Suprapubic skin (tissue), 4 donors: ENCODE measurements around the gene MAPK11. TPM values are rescaled to one million over a fixed set of nuclear protein-coding genes. Genes with fewer than 3 reads are reported as not detected.
A peak's percentile ranks its signal among the peaks of the same experiment; 100 is the strongest.

ENCODE experiments used
- DNase-seq, 2 donors: peaks; one replicate each; pipeline ENCODE4 v3.0.0-alpha.2; 2019; ENCODE audit warnings: low spot score in 2 of 2
- H3K27ac ChIP-seq: fragments of 200-600 bp; sonication (generic); one replicate; pipeline ENCODE4 v1.5.1; 2019
- H3K27me3 ChIP-seq: fragments of 200-600 bp; sonication (generic); one replicate; pipeline ENCODE4 v1.5.1; 2019
- H3K36me3 ChIP-seq: fragments of 200-600 bp; sonication (generic); one replicate; pipeline ENCODE4 v1.5.1; 2019
- H3K4me1 ChIP-seq: fragments of 200-600 bp; sonication (generic); one replicate; pipeline ENCODE4 v1.5.1; 2019
- H3K4me3 ChIP-seq: fragments of 200-600 bp; sonication (generic); one replicate; pipeline ENCODE4 v1.5.1; 2019; ENCODE audit warnings: mild to moderate bottlenecking
- H3K9me3 ChIP-seq: fragments of 200-600 bp; sonication (generic); one replicate; pipeline ENCODE4 v1.5.1; 2019
- EP300 ChIP-seq: sonication (generic); formaldehyde crosslinking; IDR thresholded peaks from one replicate; pipeline ENCODE4 v1.6.1; 2017; ENCODE audit warnings: antibody characterized with exemption
- POLR2A ChIP-seq, 2 donors: fragments of 450-650 bp; IDR thresholded peaks; one replicate each; pipeline ENCODE4 v1.6.1; 2017; ENCODE audit warnings: antibody characterized with exemption in 2 of 2, mild to moderate bottlenecking in 2 of 2, moderate library complexity in 2 of 2
- POLR2AphosphoS5 ChIP-seq, 3 donors: sonication (generic); formaldehyde crosslinking; IDR thresholded peaks; one replicate each; pipeline ENCODE4 v1.6.1; 2017; ENCODE audit warnings: antibody characterized with exemption in 3 of 3
- WGBS: methylation state at CpG from one replicate; pipeline ENCODE4 v1.1.5; 2018; 5-methylcytosine and 5-hydroxymethylcytosine counted together
- total RNA-seq, 4 donors: library from RNA; depleted of rRNA; stranded (reverse); fragments of >200 nt; gene quantifications; one replicate each; pipeline ENCODE4 v1.1.0, GENCODE V29; 2016
- TF ChIP-seq, protein P1 (sequence below), 2 donors: fragments of 200-600 bp in 1 of 2; fragments of 450-650 bp in 1 of 2; sonication (generic) in 1 of 2; IDR thresholded peaks; one replicate each; pipeline ENCODE4 v1.5.1; 2016 to 2019; ENCODE audit warnings: antibody characterized with exemption in 2 of 2, mild to moderate bottlenecking in 1 of 2, moderate library complexity in 1 of 2

The MAPK11 gene
- total RNA-seq, 4 donors from 2014 or later = 3.8 to 5.8 (median 4.5) TPM

DNA sequence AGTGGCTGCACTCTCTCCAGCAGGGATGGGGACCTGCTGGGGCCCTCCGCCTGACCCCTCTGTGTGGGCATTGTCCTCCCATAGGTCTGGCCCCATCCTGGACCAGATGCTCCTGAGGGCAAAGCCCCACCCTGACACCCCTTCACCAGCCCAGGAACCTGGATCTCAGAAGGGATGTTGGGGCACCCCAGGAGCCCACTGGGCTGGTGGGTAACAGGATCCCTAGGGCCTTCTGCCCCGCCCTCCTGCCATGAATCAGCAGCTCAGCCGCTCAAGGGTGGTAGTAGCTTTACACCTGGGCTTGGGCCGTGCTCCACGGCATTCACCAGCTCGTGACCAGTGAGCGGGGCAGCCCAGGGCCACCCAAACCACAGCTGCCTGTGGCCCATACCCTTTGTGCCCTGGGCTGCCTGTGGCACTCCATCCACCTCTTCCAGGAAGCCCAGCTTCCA lies 7.7 kb downstream of the MAPK11 start:
- TF ChIP-seq, protein P1, sequence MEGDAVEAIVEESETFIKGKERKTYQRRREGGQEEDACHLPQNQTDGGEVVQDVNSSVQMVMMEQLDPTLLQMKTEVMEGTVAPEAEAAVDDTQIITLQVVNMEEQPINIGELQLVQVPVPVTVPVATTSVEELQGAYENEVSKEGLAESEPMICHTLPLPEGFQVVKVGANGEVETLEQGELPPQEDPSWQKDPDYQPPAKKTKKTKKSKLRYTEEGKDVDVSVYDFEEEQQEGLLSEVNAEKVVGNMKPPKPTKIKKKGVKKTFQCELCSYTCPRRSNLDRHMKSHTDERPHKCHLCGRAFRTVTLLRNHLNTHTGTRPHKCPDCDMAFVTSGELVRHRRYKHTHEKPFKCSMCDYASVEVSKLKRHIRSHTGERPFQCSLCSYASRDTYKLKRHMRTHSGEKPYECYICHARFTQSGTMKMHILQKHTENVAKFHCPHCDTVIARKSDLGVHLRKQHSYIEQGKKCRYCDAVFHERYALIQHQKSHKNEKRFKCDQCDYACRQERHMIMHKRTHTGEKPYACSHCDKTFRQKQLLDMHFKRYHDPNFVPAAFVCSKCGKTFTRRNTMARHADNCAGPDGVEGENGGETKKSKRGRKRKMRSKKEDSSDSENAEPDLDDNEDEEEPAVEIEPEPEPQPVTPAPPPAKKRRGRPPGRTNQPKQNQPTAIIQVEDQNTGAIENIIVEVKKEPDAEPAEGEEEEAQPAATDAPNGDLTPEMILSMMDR (IDR thresholded peaks at IDR 0.05) = no peak
- TF ChIP-seq POLR2AphosphoS5 (IDR thresholded peaks at IDR 0.05) (no peak), EP300 (no peak), POLR2A (IDR thresholded peaks at IDR 0.05) (no peak)
- WGBS = no CpG with 5 or more reads among the region's 7 CpGs
- Histone ChIP-seq H3K4me1 (peaks cover 32% of the 10 kb centered on the region), H3K9me3 (no peaks in the 10 kb centered on the region), H3K27me3 (peaks cover 66% of the 10 kb centered on the region), H3K27ac (no peak overlapping the region), H3K36me3 (no peaks in the 10 kb centered on the region), H3K4me3 (no peak overlapping the region)
- DNase-seq = no peak

DNA sequence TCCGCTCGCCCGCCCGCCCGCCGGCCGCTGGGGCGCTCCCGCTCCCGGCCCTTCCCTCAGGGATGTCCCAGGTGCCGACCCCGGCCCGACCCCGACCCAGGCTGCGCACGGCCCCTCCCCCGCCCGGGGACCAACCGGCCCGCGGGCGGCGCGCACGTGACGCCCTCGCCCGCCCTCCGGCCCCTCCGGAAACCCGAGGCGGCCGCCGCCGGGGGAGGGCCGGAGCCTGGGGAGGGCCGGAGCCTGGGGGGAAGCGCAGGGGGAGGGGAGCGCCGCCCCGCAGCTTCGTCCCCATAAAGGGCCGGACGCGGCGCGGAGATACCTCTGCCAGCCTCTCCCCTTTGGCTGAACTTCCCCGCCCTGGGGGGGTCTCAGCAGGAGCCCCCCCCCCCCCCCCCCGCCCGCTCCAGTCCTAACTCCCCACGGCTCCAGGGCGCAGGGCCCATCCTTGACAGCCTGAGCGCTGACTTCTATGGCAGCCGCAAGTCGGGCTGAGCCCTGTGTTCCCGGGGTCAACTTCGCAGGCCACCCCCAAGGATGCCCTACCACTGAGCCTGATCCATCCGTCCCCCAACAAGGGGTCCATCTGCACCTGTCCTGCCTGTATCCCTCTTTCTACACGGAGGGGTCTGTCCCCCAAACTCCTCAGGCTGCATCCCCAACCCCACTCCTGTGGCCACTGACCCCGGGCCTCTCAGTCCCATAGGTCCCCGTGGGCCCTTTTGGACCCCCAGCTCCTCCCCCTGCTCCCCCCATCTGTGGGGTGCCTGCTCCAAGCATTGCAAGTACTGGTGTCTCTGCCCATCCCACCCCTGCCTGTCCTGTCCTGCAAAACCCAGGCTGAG lies 8.3 kb downstream of the MAPK11 start, which contains the start of gene MAPK12:
TSS of gene MAPK12 (minus strand) at position 69 of the 845 bp plus-strand sequence. CDS start 174 bp downstream, outside the sequence.
- TF ChIP-seq POLR2A (IDR thresholded peaks at IDR 0.05) = no peak
- TF ChIP-seq EP300 = no peak
- TF ChIP-seq, protein P1 (IDR thresholded peaks at IDR 0.05) = no peak
- no peak for TF ChIP-seq POLR2AphosphoS5 (IDR thresholded peaks at IDR 0.05)
- H3K9me3 ChIP-seq = no peaks in the 10 kb centered on the region
- H3K27ac ChIP-seq = no peak within 1 kb of the TSS
- no peak for DNase-seq
- WGBS = 37% methylated on average over 4 of the region's 61 CpGs
- no peaks in the 10 kb centered on the region for H3K36me3 ChIP-seq
- H3K4me1 ChIP-seq = peaks cover 27% of the 10 kb centered on the region
- peaks cover 66% of the 10 kb centered on the region for H3K27me3 ChIP-seq
- peak within 1 kb of the TSS; percentile 51 for H3K4me3 ChIP-seq

DNA sequence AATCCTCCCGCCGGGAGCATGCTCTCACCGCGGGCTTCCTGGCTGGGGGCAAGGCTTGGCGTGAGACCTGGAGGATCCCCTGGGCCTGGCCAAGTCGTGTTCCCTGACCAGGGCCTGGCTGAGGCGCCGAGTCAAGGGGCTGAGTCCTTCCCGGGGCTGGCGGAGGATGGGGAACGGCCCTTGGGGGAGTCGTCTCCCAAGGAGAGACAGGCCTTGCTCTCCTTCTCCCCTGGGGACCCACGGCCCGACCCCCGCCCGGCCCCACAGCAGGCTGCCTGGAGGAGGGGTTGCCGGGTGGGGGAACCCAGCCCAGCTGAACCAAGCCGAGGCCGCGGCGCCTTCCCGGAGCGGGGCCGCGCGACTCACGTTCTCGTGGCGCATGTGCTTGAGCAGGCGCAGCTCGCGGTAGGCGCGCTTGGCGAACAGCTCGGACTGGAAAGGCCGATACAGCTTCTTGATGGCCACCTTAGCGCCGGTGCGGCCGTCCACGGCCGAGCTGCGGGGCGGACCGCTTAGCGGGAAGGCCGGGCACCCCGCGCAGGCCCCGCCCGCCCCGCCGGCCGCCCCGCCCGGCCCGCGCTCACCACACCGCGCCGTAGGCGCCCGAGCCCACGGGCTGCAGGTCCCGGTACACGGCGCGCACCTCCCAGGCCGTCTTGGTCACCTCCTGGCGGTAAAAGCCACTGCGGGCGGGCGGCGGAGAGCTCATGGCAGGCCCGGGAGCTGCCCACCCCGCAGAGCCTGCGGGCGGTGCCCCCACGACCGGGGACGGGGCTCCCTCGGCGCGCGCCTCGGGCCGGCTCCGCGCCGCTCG lies 9.2 kb downstream of the MAPK11 start:
- Histone ChIP-seq H3K4me1 (peaks cover 27% of the 10 kb centered on the region), H3K9me3 (no peaks in the 10 kb centered on the region), H3K27me3 (peaks cover 63% of the 10 kb centered on the region), H3K27ac (no peak overlapping the region), H3K36me3 (no peaks in the 10 kb centered on the region), H3K4me3 (peak overlapping the region; percentile 51)
- TF ChIP-seq, protein P1 (IDR thresholded peaks at IDR 0.05) = no peak
- TF ChIP-seq POLR2A (IDR thresholded peaks at IDR 0.05) = no peak
- TF ChIP-seq POLR2AphosphoS5 (IDR thresholded peaks at IDR 0.05) = no peak
- TF ChIP-seq EP300 = no peak
- DNase-seq = no peak
- 0% methylated on average over 5 of the region's 92 CpGs for WGBS

DNA sequence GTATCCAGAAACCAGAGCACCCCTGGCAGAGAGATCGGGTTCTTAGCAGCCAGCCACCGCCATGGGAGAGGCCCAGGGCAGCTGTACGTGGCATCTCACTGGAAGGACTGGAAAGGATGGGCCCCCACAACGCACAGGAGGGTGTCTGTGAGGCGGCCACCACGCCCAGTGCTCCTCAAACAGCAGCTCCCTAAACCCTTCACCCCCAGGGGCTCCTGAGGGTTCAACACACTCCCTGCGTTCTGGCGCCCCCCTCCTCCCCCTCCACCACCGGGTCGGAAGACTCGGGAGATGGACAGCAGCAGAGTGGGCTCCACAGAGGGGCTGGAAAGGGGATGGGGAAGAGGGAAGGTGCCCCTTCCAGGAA lies 9.8 kb downstream of the MAPK11 start:
- Histone ChIP-seq H3K9me3 (no peaks in the 10 kb centered on the region), H3K27ac (no peak overlapping the region), H3K4me1 (peaks cover 27% of the 10 kb centered on the region), H3K27me3 (peaks cover 63% of the 10 kb centered on the region), H3K4me3 (peak overlapping the region; percentile 51), H3K36me3 (no peaks in the 10 kb centered on the region)
- WGBS = 0% methylated on average over 5 of the region's 11 CpGs
- no peak for TF ChIP-seq POLR2A (IDR thresholded peaks at IDR 0.05)
- TF ChIP-seq, protein P1 (IDR thresholded peaks at IDR 0.05) = no peak
- DNase-seq = no peak

DNA sequence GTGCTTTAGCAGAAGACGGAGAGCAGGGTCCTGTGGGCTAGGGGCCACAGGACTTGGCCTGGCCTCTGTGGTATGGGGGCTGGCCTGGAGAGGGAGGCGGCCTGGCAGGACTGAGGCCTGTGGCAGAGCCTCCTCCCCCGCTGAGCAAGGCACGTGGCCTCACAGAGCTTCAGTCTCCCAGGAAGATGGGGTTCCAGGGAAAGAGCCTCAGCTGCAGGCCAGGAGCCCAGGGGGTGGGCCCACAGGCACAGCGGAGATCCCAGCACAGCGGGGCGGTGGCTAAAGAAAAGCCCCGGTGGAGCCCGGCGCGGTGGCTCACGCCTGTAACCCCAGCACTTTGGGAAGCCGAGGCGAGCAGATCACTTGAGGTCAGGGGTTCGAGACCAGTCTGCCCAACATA lies 10.9 kb downstream of the MAPK11 start:
- H3K27me3 ChIP-seq = peaks cover 63% of the 10 kb centered on the region
- no peak for DNase-seq
- no peaks in the 10 kb centered on the region for H3K9me3 ChIP-seq
- no peak overlapping the region for H3K4me3 ChIP-seq
- WGBS = 89% methylated on average over 15 of the region's 15 CpGs
- H3K4me1 ChIP-seq = peaks cover 27% of the 10 kb centered on the region
- no peak for TF ChIP-seq EP300
- no peak for TF ChIP-seq POLR2AphosphoS5 (IDR thresholded peaks at IDR 0.05)
- TF ChIP-seq, protein P1 (IDR thresholded peaks at IDR 0.05) = no peak
- no peak for TF ChIP-seq POLR2A (IDR thresholded peaks at IDR 0.05)
- no peaks in the 10 kb centered on the region for H3K36me3 ChIP-seq
- no peak overlapping the region for H3K27ac ChIP-seq
